ENCODE results near the gene ACACA. TPM values are rescaled to one million over a fixed set of nuclear protein-coding genes. Genes with fewer than 3 reads are reported as not detected.
"Not testable (repeated sequence)": the region's sequence is repeated elsewhere in the genome, so short reads cannot be mapped to it uniquely, and the experiment has no call there.

The ACACA gene
- total RNA-seq, 4 donors from 2014 or later: 47.9 to 56.2 (median 51.4) TPM

- Histone ChIP-seq H3K9me3 (no peaks in the 10 kb centered on the region), H3K4me3 (no peak overlapping the region), H3K4me1 (peaks cover 10% of the 10 kb centered on the region), H3K36me3 (peaks cover 40% of the 10 kb centered on the region), H3K27me3 (no peaks in the 10 kb centered on the region), H3K27ac (no peak overlapping the region)
- TF ChIP-seq EP300 (IDR thresholded peaks at IDR 0.05): no peak
- DNase-seq (ENCODE audit: low spot score in 2 of 2): no peak
- 92% methylated on average over 1 of the region's 1 CpG for WGBS
These were observed 18.6 kb upstream of the ACACA start for GRCh38 chr17:37425268-37425667.

- Histone ChIP-seq H3K4me3 (no peak overlapping the region), H3K27ac (no peak overlapping the region), H3K4me1 (no peaks in the 10 kb centered on the region), H3K36me3 (peaks cover 55% of the 10 kb centered on the region), H3K27me3 (no peaks in the 10 kb centered on the region), H3K9me3 (no peaks in the 10 kb centered on the region)
- TF ChIP-seq EP300 (IDR thresholded peaks at IDR 0.05) (no peak), POLR2A (IDR thresholded peaks at IDR 0.05) (no peak), CTCF (IDR thresholded peaks at IDR 0.05) (no peak), POLR2AphosphoS5 (IDR thresholded peaks at IDR 0.05) (no peak)
- no peak for DNase-seq (ENCODE audit: low spot score in 2 of 2)
- WGBS: 82% methylated on average over 4 of the region's 4 CpGs
These were observed 16.5 kb upstream of the ACACA start for GRCh38 chr17:37422971-37423625.

- H3K36me3 ChIP-seq: peaks cover 53% of the 10 kb centered on the region
- DNase-seq (ENCODE audit: low spot score in 2 of 2): no peak
These were observed 11.2 kb upstream of the ACACA start for GRCh38 chr17:37417852-37418251.

GRCh38 chr17:37413875-37414519, 7.4 kb upstream of the ACACA start:
- H3K4me3 ChIP-seq: no peak overlapping the region
- H3K27me3 ChIP-seq: no peaks in the 10 kb centered on the region
- H3K36me3 ChIP-seq: peaks cover 57% of the 10 kb centered on the region
- DNase-seq (ENCODE audit: low spot score in 2 of 2): no peak
- no peaks in the 10 kb centered on the region for H3K4me1 ChIP-seq
- H3K9me3 ChIP-seq: no peaks in the 10 kb centered on the region
- WGBS: 94% methylated on average over 7 of the region's 7 CpGs
- H3K27ac ChIP-seq: no peak overlapping the region
- TF ChIP-seq EP300 (IDR thresholded peaks at IDR 0.05): no peak
- no peak for TF ChIP-seq POLR2A (IDR thresholded peaks at IDR 0.05)
- no peak for TF ChIP-seq POLR2AphosphoS5 (IDR thresholded peaks at IDR 0.05)
- TF ChIP-seq CTCF (IDR thresholded peaks at IDR 0.05): no peak

More at GRCh38 chr17:37417852-37418251, 11.2 kb upstream of the ACACA start:
- H3K4me1 ChIP-seq: no peaks in the 10 kb centered on the region
- no peaks in the 10 kb centered on the region for H3K9me3 ChIP-seq
- WGBS: 82% methylated on average over 2 of the region's 2 CpGs
- H3K4me3 ChIP-seq: no peak overlapping the region
- no peak overlapping the region for H3K27ac ChIP-seq
- TF ChIP-seq EP300 (IDR thresholded peaks at IDR 0.05): no peak
- no peak for TF ChIP-seq POLR2A (IDR thresholded peaks at IDR 0.05)
- no peak for TF ChIP-seq POLR2AphosphoS5 (IDR thresholded peaks at IDR 0.05)
- TF ChIP-seq CTCF (IDR thresholded peaks at IDR 0.05): no peak
- H3K27me3 ChIP-seq: no peaks in the 10 kb centered on the region

GRCh38 chr17:37410357-37410756, 3.7 kb upstream of the ACACA start:
- WGBS: 88% methylated on average over 3 of the region's 3 CpGs
- Histone ChIP-seq H3K36me3 (peaks cover 42% of the 10 kb centered on the region), H3K27ac (no peak overlapping the region), H3K4me1 (peaks cover 22% of the 10 kb centered on the region), H3K4me3 (no peak overlapping the region), H3K9me3 (no peaks in the 10 kb centered on the region), H3K27me3 (no peaks in the 10 kb centered on the region)
- TF ChIP-seq POLR2A (IDR thresholded peaks at IDR 0.05) (no peak), EP300 (IDR thresholded peaks at IDR 0.05) (no peak), POLR2AphosphoS5 (IDR thresholded peaks at IDR 0.05) (no peak), CTCF (IDR thresholded peaks at IDR 0.05) (no peak)
- no peak for DNase-seq (ENCODE audit: low spot score in 2 of 2)

- not testable (repeated sequence) for H3K9me3 ChIP-seq; DNase-seq (ENCODE audit: low spot score in 2 of 2); H3K4me3 ChIP-seq; H3K27ac ChIP-seq; H3K27me3 ChIP-seq
- Histone ChIP-seq H3K4me1 (peaks cover 32% of the 10 kb centered on the region), H3K36me3 (peaks cover 19% of the 10 kb centered on the region)
- WGBS: 88% methylated on average over 13 of the region's 13 CpGs
These were observed 1.5 kb upstream of the ACACA start for GRCh38 chr17:37408145-37408479.

All from suprapubic skin (tissue), 4 donors.